WTC11 (cell line): Measurements from ENCODE around the gene IQSEC1.

Experiments used
- CREM ChIP-seq: sonication (generic); formaldehyde crosslinking; IDR thresholded peaks from 2 replicates; pipeline ENCODE4 v1.8.1; 2022; ENCODE audit warnings: mild to moderate bottlenecking, missing genetic modification reagents, moderate library complexity
- SMAD3 ChIP-seq: sonication (generic); formaldehyde crosslinking; IDR thresholded peaks from 2 replicates; pipeline ENCODE4 v1.8.0; 2022; ENCODE audit warnings: missing genetic modification reagents, mild to moderate bottlenecking, borderline replicate concordance
- TP53 ChIP-seq: sonication (generic); formaldehyde crosslinking; IDR thresholded peaks from 2 replicates; pipeline ENCODE4 v1.8.1; 2023; ENCODE audit warnings: mild to moderate bottlenecking, missing genetic modification reagents
- ZNF232 ChIP-seq: sonication (generic); formaldehyde crosslinking; IDR thresholded peaks from 2 replicates; pipeline ENCODE4 v1.8.0; 2022; ENCODE audit warnings: mild to moderate bottlenecking, missing genetic modification reagents
- ZNF416 ChIP-seq: fragments of 250-450 bp; sonication (Bioruptor Pico); IDR thresholded peaks from 2 replicates; pipeline ENCODE4 v1.9.0; 2021; ENCODE audit warnings: mild to moderate bottlenecking, inconsistent platforms
- TF ChIP-seq, protein P1 (sequence below): fragments of 200-600 bp; IDR thresholded peaks from 2 replicates; pipeline ENCODE4 v1.8.0; 2022; ENCODE audit warnings: antibody characterized with exemption
- TF ChIP-seq, protein P2 (sequence below): sonication (generic); formaldehyde crosslinking; IDR thresholded peaks from 2 replicates; pipeline ENCODE4 v1.8.0; 2023; ENCODE audit warnings: missing genetic modification reagents
- TF ChIP-seq, protein P3 (sequence below): sonication (generic); formaldehyde crosslinking; IDR thresholded peaks from 2 replicates; pipeline ENCODE4 v1.8.1; 2023; ENCODE audit warnings: mild to moderate bottlenecking, moderate library complexity, missing genetic modification reagents
- TF ChIP-seq, protein P4 (sequence below): sonication (generic); formaldehyde crosslinking; IDR thresholded peaks from 2 replicates; pipeline ENCODE4 v1.8.0; 2022; ENCODE audit warnings: mild to moderate bottlenecking, missing genetic modification reagents

DNA sequence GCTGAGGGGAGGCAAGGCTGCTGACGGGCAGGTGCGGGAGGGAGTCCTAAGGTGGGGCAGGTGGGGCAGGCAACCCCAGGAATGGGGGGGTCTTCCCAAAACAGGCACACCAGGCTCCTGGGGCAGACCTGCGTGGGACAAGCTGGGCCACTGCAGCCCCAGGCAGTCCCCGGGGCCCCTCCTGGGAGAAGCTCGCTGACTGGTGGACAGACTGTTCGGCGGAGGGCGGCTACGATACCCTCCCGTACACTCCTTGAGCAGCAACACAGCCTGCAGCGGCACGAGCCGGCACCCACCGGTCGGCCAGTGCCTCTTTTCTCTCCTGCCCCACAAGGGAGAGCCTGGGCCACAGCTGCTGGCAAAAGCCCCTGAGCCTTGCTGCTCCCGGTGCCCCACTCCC, 165.9 kb downstream of the IQSEC1 start:
- TF ChIP-seq, protein P1, sequence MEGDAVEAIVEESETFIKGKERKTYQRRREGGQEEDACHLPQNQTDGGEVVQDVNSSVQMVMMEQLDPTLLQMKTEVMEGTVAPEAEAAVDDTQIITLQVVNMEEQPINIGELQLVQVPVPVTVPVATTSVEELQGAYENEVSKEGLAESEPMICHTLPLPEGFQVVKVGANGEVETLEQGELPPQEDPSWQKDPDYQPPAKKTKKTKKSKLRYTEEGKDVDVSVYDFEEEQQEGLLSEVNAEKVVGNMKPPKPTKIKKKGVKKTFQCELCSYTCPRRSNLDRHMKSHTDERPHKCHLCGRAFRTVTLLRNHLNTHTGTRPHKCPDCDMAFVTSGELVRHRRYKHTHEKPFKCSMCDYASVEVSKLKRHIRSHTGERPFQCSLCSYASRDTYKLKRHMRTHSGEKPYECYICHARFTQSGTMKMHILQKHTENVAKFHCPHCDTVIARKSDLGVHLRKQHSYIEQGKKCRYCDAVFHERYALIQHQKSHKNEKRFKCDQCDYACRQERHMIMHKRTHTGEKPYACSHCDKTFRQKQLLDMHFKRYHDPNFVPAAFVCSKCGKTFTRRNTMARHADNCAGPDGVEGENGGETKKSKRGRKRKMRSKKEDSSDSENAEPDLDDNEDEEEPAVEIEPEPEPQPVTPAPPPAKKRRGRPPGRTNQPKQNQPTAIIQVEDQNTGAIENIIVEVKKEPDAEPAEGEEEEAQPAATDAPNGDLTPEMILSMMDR, result no peak
- TF ChIP-seq CREM (CRISPR knock-in tag) (no peak), TP53 (CRISPR knock-in tag) (no peak), ZNF232 (no peak), SMAD3 (CRISPR knock-in tag) (no peak), ZNF416 (CRISPR knock-in tag) (no peak)
- TF ChIP-seq, protein P2, sequence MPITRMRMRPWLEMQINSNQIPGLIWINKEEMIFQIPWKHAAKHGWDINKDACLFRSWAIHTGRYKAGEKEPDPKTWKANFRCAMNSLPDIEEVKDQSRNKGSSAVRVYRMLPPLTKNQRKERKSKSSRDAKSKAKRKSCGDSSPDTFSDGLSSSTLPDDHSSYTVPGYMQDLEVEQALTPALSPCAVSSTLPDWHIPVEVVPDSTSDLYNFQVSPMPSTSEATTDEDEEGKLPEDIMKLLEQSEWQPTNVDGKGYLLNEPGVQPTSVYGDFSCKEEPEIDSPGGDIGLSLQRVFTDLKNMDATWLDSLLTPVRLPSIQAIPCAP (CRISPR knock-in tag), result no peak
- TF ChIP-seq, protein P3, sequence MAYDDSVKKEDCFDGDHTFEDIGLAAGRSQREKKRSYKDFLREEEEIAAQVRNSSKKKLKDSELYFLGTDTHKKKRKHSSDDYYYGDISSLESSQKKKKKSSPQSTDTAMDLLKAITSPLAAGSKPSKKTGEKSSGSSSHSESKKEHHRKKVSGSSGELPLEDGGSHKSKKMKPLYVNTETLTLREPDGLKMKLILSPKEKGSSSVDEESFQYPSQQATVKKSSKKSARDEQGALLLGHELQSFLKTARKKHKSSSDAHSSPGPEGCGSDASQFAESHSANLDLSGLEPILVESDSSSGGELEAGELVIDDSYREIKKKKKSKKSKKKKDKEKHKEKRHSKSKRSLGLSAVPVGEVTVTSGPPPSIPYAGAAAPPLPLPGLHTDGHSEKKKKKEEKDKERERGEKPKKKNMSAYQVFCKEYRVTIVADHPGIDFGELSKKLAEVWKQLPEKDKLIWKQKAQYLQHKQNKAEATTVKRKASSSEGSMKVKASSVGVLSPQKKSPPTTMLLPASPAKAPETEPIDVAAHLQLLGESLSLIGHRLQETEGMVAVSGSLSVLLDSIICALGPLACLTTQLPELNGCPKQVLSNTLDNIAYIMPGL (CRISPR knock-in tag), result no peak
- TF ChIP-seq, protein P4, sequence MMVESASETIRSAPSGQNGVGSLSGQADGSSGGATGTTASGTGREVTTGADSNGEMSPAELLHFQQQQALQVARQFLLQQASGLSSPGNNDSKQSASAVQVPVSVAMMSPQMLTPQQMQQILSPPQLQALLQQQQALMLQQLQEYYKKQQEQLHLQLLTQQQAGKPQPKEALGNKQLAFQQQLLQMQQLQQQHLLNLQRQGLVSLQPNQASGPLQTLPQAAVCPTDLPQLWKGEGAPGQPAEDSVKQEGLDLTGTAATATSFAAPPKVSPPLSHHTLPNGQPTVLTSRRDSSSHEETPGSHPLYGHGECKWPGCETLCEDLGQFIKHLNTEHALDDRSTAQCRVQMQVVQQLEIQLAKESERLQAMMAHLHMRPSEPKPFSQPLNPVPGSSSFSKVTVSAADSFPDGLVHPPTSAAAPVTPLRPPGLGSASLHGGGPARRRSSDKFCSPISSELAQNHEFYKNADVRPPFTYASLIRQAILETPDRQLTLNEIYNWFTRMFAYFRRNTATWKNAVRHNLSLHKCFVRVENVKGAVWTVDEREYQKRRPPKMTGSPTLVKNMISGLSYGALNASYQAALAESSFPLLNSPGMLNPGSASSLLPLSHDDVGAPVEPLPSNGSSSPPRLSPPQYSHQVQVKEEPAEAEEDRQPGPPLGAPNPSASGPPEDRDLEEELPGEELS (CRISPR knock-in tag), result no peak
